Measurements from ENCODE around the gene CNTFR. TPM values are rescaled to one million over a fixed set of nuclear protein-coding genes. Genes with fewer than 3 reads are reported as not detected.
"Not testable (repeated sequence)": the region's sequence is repeated elsewhere in the genome, so short reads cannot be mapped to it uniquely, and the experiment has no call there.

CNTFR gene
- total and polyA plus RNA-seq, 2 experiments from 2014 or later: 4.7 to 7.5 TPM

- no peak for DNase-seq (ENCODE audit: low spot score)
- 67% methylated on average over 5 of the region's 5 CpGs for WGBS (ENCODE audit: low lambda C conversion rate, missing lambda C conversion rate)
- Histone ChIP-seq H3K9me3 (ENCODE audit: low read depth) (no peaks in the 10 kb centered on the region), H3K79me2 (no peaks in the 10 kb centered on the region), H3K9me2 (replicated peaks; ENCODE audit: insufficient read depth) (no peaks in the 10 kb centered on the region), H4K20me1 (ENCODE audit: insufficient read depth, poor library complexity, severe bottlenecking) (no peaks in the 10 kb centered on the region), H3K4me1 (ENCODE audit: insufficient read depth) (no peaks in the 10 kb centered on the region), H3K4me2 (no peak overlapping the region), H3K36me3 (replicated peaks; ENCODE audit: insufficient read depth, low read depth) (no peaks in the 10 kb centered on the region), H3K27ac (no peak overlapping the region), H3K4me3 (no peak overlapping the region), H2AFZ (no peak overlapping the region), H3K27me3 (peaks cover 9% of the 10 kb centered on the region)
- TF ChIP-seq EZH2 (IDR thresholded peaks at IDR 0.05; ENCODE audit: borderline replicate concordance) (no peak), CTCF (IDR thresholded peaks at IDR 0.05; ENCODE audit: poor library complexity) (no peak), EZH2phosphoT487 (IDR thresholded peaks at IDR 0.05; ENCODE audit: low read depth, severe bottlenecking, unreplicated experiment) (no peak)
Observed at GRCh38 chr9:34544035-34544434, 45.5 kb downstream of the CNTFR start.

- no peaks in the 10 kb centered on the region for H3K9me2 ChIP-seq (replicated peaks; ENCODE audit: insufficient read depth)
- H2AFZ ChIP-seq: no peak overlapping the region
- no peak overlapping the region for H3K4me3 ChIP-seq
- TF ChIP-seq CTCF (IDR thresholded peaks at IDR 0.05; ENCODE audit: poor library complexity): no peak
- TF ChIP-seq EZH2phosphoT487 (IDR thresholded peaks at IDR 0.05; ENCODE audit: low read depth, severe bottlenecking, unreplicated experiment): no peak
- TF ChIP-seq EZH2 (IDR thresholded peaks at IDR 0.05; ENCODE audit: borderline replicate concordance): no peak
- no peaks in the 10 kb centered on the region for H3K9me3 ChIP-seq (ENCODE audit: low read depth)
- no peak overlapping the region for H3K4me2 ChIP-seq
- no peaks in the 10 kb centered on the region for H3K79me2 ChIP-seq
- peaks cover 6% of the 10 kb centered on the region for H3K27me3 ChIP-seq
- no peaks in the 10 kb centered on the region for H4K20me1 ChIP-seq (ENCODE audit: insufficient read depth, poor library complexity, severe bottlenecking)
- H3K27ac ChIP-seq: no peak overlapping the region
- WGBS (ENCODE audit: low lambda C conversion rate, missing lambda C conversion rate): 90% methylated on average over 7 of the region's 7 CpGs
- DNase-seq (ENCODE audit: low spot score): no peak
- no peaks in the 10 kb centered on the region for H3K36me3 ChIP-seq (replicated peaks; ENCODE audit: insufficient read depth, low read depth)
- no peaks in the 10 kb centered on the region for H3K4me1 ChIP-seq (ENCODE audit: insufficient read depth)
Observed at GRCh38 chr9:34541540-34541939, 48.0 kb downstream of the CNTFR start.

GRCh38 chr9:34540827-34541226 is 48.7 kb downstream of the CNTFR start:
- no peaks in the 10 kb centered on the region for H3K9me3 ChIP-seq (ENCODE audit: low read depth)
- 68% methylated on average over 2 of the region's 2 CpGs for WGBS (ENCODE audit: low lambda C conversion rate, missing lambda C conversion rate)
- H3K9me2 ChIP-seq (replicated peaks; ENCODE audit: insufficient read depth): no peaks in the 10 kb centered on the region
- TF ChIP-seq EZH2phosphoT487 (IDR thresholded peaks at IDR 0.05; ENCODE audit: low read depth, severe bottlenecking, unreplicated experiment): no peak
- no peak for TF ChIP-seq CTCF (IDR thresholded peaks at IDR 0.05; ENCODE audit: poor library complexity)
- no peak for TF ChIP-seq EZH2 (IDR thresholded peaks at IDR 0.05; ENCODE audit: borderline replicate concordance)
- no peak overlapping the region for H2AFZ ChIP-seq
- no peaks in the 10 kb centered on the region for H3K79me2 ChIP-seq
- no peak overlapping the region for H3K4me3 ChIP-seq
- peaks cover 6% of the 10 kb centered on the region for H3K27me3 ChIP-seq
- peak; percentile 42 for DNase-seq (ENCODE audit: low spot score)
- H3K4me1 ChIP-seq (ENCODE audit: insufficient read depth): no peaks in the 10 kb centered on the region
- H4K20me1 ChIP-seq (ENCODE audit: insufficient read depth, poor library complexity, severe bottlenecking): no peaks in the 10 kb centered on the region
- no peak overlapping the region for H3K27ac ChIP-seq
- no peak overlapping the region for H3K4me2 ChIP-seq
- no peaks in the 10 kb centered on the region for H3K36me3 ChIP-seq (replicated peaks; ENCODE audit: insufficient read depth, low read depth)

GRCh38 chr9:34536685-34537084 is 52.8 kb downstream of the CNTFR start:
- Histone ChIP-seq H3K27ac (no peak overlapping the region), H3K27me3 (peaks cover 8% of the 10 kb centered on the region), H2AFZ (no peak overlapping the region), H3K4me2 (no peak overlapping the region), H3K36me3 (replicated peaks; ENCODE audit: insufficient read depth, low read depth) (no peaks in the 10 kb centered on the region), H3K9me2 (replicated peaks; ENCODE audit: insufficient read depth) (no peaks in the 10 kb centered on the region), H3K4me1 (ENCODE audit: insufficient read depth) (no peaks in the 10 kb centered on the region), H3K9me3 (ENCODE audit: low read depth) (no peaks in the 10 kb centered on the region), H3K4me3 (no peak overlapping the region), H3K79me2 (no peaks in the 10 kb centered on the region), H4K20me1 (ENCODE audit: insufficient read depth, poor library complexity, severe bottlenecking) (no peaks in the 10 kb centered on the region)
- no peak for DNase-seq (ENCODE audit: low spot score)
- TF ChIP-seq CTCF (IDR thresholded peaks at IDR 0.05; ENCODE audit: poor library complexity): no peak
- TF ChIP-seq EZH2phosphoT487 (IDR thresholded peaks at IDR 0.05; ENCODE audit: low read depth, severe bottlenecking, unreplicated experiment): no peak
- TF ChIP-seq EZH2 (IDR thresholded peaks at IDR 0.05; ENCODE audit: borderline replicate concordance): no peak
- 80% methylated on average over 7 of the region's 7 CpGs for WGBS (ENCODE audit: low lambda C conversion rate, missing lambda C conversion rate)

- H3K27me3 ChIP-seq; DNase-seq (ENCODE audit: low spot score): not testable (repeated sequence)
Observed at GRCh38 chr9:34532041-34532440, 57.5 kb downstream of the CNTFR start.

More at GRCh38 chr9:34532041-34532440, 57.5 kb downstream of the CNTFR start:
- H3K9me3 ChIP-seq (ENCODE audit: low read depth); H3K9me2 ChIP-seq (replicated peaks; ENCODE audit: insufficient read depth); H3K4me2 ChIP-seq; H4K20me1 ChIP-seq (ENCODE audit: insufficient read depth, poor library complexity, severe bottlenecking); H3K36me3 ChIP-seq (replicated peaks; ENCODE audit: insufficient read depth, low read depth); H3K79me2 ChIP-seq; H3K4me1 ChIP-seq (ENCODE audit: insufficient read depth); H3K4me3 ChIP-seq; H3K27ac ChIP-seq; H2AFZ ChIP-seq: not testable (repeated sequence)
- WGBS (ENCODE audit: low lambda C conversion rate, missing lambda C conversion rate): 87% methylated on average over 7 of the region's 8 CpGs
